Measurements from ENCODE around the gene PHKG1.
"Not testable (repeated sequence)": the region's sequence is repeated elsewhere in the genome, so short reads cannot be mapped to it uniquely, and the experiment has no call there.

Gene PHKG1

DNA sequence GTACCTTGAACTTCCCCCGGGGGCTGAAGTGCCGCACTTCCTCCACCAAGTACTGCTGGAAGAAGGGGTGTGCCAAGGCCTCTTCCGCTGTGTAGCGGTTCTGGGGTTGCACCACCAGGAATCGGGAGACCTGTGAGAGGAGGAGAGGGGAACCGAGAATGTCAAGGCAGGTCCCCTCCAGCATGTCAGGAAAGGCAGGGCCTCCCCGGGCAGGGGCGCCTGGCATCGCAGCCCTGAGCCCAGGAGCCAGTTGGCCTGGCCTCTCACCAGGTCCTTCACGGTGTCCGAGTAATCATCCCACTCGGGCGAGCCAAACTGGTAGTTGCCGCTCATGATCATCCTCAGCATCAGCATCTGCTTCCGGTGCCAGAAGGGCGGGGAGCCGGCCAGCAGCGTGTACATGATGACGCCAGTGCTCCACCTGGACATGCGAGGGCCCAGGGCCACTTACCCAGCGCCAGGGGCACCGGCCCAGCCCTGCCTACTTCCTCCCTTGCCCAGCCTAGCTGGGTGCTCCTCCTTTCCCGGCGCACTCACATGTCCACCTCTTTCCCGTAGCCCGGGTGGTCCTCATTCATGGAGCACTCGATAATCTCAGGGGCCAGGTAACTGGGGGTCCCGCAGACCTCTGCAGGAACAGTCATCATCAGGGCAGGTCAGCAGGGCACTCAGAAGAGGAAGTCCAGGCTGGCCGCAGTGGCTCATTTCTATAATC lies 11.0 kb downstream of the PHKG1 start:
- DNase-seq = no peak

DNA sequence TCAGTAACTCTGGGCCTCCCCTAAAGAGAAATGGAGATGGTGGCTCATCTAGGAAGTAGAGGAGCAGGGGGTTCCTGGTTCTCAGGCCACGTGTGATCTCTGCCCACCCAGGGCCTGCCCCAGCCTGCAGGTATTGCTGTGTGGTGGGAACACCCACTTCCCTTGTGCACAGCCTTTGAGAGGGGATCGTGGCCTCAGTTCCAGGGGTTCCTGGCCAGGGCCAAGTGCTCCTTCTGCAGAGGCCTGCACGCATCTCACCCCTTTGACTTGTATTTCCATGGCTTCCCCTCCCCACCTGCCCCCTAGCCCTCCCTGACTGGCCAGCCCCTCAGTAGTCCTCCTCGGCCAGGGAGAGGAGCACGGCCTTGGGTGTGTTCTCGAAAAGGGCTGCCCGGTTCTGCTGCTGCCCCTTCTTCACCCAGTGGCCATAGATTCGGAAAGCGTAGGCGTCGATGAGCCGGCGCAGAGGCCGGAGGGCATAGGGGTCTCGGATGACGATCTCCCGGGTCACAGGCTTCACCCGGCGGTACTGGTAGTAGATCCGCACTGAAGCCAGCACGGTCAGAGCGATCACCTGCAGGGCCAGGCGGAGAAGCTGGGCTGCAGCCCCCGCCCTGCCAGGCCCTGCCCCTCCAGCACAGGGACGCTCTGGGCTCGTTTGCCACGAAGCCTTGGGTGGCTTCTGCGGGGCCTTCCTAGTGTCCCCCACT lies 11.9 kb downstream of the PHKG1 start:
- DNase-seq = not testable (repeated sequence)

DNA sequence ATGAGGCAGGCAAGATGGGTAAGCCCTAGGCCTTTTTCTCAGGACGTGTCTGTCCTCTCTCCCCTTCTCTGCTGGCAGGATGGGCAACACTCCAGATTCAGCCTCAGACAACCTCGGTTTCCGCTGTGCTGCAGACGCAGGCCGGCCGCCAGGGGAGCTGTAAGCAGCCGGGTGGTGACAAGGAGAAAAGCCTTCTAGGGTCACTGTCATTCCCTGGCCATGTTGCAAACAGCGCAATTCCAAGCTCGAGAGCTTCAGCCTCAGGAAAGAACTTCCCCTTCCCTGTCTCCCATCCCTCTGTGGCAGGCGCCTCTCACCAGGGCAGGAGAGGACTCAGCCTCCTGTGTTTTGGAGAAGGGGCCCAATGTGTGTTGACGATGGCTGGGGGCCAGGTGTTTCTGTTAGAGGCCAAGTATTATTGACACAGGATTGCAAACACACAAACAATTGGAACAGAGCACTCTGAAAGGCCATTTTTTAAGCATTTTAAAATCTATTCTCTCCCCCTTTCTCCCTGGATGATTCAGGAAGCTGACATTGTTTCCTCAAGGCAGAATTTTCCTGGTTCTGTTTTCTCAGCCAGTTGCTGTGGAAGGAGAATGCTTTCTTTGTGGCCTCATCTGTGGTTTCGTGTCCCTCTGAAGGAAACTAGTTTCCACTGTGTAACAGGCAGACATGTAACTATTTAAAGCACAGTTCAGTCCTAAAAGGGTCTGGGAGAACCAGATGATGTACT lies 13.1 kb downstream of the PHKG1 start:
- no peak for DNase-seq

DNA sequence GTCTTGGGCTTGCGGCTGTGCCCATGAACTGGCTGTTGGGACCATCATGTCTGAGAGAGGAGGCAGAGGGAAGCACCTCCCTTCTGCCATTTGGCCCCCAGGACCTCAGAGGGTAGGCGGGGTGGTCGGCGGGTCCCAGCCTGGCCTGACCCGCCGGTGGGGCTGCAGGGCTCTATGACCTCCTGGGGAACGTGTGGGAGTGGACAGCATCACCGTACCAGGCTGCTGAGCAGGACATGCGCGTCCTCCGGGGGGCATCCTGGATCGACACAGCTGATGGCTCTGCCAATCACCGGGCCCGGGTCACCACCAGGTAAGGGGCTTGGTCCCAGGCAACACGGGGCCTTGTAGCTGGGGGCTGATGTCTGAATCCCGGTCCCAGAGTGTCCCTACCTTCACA lies 14.6 kb downstream of the PHKG1 start:
- no peak for DNase-seq

DNA sequence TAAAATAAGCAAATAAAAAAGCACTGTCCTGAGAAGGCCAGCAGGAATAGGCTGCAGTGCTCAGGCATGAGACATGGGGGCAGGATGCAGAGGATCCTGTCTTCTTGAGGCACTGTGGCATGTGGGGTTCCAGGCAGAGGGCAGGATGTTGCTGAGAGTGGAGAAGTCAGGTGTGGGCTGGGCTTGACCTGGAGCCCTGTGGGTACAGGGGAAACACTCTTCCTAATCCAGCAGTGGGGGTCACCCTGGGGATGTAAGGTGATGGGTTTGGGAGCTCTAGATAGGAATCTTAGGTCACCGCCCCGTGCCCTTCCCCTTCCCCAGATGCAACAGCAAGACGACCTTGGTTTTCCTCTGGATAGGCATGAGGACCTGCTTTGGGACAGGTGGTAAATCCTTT lies 15.1 kb downstream of the PHKG1 start:
- no peak for DNase-seq

DNA sequence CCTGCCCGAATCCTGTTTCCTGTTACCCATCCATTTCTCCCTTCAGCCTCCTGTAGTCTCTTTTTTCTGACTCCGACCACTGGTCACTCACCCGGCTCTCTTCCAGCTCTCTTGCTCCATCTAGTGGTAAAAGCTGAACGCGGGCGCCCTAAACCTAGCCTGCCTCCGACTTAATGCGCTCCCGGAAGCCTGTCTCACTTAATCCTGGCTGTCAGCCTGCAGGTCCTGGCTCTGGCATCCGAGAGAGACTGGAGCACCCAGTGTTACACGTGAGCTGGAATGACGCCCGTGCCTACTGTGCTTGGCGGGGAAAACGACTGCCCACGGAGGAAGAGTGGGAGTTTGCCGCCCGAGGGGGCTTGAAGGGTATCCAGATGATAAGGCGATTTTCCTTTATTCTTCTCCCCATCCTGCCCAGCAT lies 18.4 kb downstream of the PHKG1 start:
- DNase-seq = peak; percentile 63

DNA sequence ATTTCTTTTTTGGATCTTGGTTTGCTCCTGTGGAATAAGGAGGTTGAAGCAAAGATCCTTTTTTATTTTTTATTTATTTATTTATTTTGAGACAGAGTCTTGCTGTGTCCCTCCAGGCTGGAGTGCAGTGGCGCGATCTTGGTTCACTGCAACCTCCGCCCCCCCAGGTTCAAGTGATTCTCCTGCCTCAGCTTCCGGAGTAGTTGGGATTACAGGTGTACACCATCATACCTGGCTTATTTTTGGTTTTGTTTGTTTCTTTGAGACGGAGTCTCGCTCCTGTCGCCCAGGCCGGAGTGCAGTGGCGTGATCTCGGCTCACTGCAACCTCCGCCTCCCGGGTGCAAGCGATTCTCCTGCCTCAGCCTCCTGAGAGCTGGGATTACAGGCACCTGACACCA lies 26.4 kb downstream of the PHKG1 start:
- DNase-seq = not testable (repeated sequence)

DNA sequence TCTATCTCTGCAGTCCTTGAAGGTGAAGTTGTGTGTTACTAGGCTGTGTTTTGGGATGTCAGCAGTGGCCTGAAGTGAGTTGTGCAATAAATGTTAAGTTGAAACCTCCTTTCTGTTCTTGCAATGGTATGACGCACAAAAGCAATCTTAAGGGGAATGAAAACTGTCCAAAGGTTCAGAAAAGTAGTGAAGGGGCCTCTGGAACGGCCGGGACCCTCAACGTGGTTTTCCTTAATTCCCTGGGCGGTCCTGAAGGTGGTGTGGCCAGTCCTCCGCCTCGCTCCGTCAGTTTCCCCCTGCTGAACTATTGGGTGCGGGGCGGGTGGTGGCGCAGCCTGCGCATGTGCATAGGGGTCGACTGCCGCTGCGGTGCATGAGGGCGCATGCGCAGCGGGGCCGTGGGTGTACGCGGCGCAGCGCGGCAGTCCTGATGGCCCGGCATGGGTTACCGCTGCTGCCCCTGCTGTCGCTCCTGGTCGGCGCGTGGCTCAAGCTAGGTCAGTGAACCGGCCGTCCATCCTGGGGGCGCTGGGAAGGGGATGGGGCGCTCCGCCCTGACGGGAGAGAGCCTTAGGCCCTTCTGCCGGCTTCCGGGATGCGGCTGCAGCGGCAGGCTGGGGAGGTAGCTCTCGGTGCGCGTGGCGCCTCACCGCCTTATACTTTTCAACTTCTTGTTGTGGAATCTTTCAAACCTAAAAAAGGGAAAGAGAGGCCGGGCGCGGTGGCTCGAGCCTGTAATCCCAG lies 28.7 kb downstream of the PHKG1 start, which contains the start of gene SUMF2:
Gene SUMF2, plus strand, starts transcription at position 405 of the 744 bp plus-strand sequence. Its CDS starts 26 bp downstream, at position 431.
- DNase-seq = peak; percentile 88

DNA sequence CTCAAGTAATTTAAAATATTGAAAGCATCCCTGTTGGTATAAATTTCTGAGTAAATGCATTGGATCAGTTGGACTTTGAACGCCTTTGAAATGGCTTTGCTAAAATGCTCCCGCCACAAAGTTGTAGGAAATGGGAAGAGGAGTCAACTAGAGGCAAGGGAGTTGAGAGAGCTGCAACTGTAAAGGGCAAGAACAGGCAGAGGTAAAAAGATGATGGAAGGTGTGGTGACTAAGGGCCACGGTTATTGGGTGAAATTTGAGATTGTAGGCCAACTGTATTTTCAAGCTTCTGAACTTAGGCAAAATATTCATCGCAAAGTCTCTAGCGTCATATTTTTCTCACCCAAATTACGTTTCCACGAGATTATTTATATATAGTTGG lies 29.3 kb downstream of the PHKG1 start:
- no peak for DNase-seq

DNA sequence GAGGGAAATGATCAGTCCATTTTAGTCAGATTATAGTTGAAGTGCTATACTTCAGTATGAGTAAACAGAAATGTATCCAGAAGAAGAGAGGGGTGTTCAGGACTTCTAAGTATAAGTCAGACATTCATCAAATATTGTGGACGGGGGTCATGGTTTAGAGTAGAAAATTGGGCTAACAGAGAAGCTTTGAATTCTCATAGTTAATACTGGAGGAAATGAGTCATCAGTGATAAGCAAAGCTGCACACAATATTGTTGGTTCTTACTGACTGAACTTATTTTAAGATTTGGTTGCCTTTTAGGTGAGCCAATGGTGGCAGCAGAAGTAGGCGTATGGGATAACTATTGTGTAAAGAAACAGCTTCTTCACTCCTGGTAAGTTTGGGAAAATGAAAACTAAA lies 30.4 kb downstream of the PHKG1 start:
- no peak for DNase-seq

DNA sequence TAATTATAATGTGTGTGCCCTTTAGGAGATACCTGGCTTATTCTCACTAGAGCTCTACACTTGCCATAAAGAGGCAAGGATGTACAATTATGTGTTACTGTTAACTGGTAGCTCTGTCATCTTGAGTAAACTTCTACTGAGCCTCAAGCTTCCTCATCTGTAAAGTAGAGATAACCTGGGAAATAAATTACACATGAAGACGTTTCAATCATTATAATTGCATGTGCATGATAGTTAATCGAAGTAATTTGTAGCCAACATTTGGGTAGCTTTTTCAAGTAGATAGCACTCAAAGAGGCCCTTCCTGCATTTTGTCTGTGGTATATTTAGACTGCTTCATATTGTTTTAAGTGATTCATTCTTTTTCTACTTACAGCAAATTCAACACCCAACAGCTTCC lies 38.8 kb downstream of the PHKG1 start:
- no peak for DNase-seq

DNA sequence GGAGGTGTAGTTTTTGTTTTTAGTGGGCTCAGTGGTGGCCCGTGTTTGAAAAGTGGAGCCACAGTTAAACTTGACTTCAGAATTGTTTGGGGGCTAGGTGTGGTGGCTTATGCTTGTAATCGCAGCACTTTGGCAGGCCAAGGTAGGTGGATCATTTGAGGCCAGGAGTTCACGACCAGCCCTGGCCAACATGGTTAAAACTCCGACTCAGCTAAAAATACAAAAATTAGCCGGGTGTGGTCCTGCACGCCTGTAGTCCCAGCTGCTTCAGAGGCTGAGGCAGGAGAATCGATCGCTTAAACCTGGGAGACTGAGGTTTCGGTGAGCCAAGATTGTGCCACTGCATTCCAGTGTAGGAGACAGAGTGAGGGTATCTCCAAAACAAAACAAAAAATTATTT lies 39.4 kb downstream of the PHKG1 start:
- no peak for DNase-seq

DNA sequence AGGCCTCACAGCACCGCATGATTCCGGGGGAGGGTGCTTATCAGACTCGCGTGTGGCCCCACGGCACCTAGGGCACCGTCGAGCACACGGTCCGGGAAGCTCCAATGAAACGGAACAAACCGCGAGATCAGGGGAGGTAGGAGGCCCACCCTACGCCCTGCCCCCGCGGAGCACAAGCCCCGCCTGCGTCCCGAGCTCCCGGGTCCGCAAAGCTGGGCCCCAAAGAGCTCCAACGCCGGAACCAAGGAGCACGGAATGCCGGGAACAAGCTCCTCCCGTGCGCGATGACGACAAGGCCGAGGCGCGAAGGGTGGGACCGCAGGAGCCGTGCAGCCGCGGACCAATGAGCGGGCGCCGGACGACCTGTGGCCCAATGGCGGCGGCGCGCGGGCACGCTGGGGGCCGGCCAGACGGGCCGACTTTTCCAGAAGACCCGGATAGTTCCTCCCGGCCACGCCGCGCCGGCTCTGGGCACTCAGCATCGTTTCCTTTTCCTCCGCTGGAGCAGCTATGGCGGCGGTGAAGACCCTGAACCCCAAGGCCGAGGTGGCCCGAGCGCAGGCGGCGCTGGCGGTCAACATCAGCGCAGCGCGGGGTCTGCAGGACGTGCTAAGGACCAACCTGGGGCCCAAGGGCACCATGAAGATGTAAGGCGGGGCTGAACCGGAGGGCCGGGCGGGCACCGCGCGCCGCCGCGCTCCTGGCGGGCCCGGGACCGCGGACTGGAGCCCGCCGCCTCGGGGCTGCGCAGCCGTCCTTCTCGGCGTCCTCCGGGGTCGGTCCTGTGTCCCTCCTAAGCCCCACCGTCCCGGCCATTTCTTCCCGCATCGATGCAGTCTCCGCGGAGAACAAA lies 41.2 kb downstream of the PHKG1 start, which contains the start of the genes CCT6A and PSPH:
Gene CCT6A, plus strand, starts transcription at position 427 of the 853 bp plus-strand sequence. Its CDS starts 84 bp downstream, at position 511.
Gene PSPH, minus strand, starts transcription at position 106 of the 853 bp plus-strand sequence. CDS start 30,232 bp downstream, outside the sequence.
- peak; percentile 83 for DNase-seq

DNA sequence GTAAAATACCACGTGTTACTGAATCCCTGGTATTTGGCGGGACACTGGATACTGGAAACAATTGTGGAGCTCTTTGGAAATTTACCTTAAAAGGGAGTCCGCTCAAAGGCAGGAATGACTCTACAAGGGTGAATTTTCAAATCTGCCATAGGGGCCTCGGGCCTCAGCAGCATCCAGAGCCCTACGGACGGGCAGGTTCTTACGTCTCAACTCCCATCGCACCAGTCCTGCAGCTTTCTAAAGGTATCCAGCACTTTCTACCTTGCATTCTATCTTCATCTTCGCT lies 41.8 kb downstream of the PHKG1 start:
- DNase-seq = no peak

DNA sequence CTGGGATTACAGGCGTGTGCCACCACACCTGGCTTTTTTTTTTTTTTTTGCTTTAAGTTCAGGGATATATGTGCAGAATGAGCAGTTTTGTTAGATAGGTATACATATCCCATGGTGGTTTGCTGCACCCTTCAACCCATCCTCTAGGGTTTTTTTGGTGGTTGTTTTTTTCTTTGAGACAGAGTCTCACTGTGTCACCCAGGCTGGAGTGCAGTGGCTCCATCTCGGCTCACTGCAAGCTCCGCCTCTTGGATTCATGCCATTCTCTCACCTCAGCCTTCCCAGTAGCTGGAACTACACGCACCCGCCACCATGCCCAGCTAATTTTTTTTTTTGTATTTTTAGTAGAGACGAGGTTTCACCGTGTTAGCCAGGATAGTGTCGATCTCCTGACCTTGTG lies 44.0 kb downstream of the PHKG1 start:
- not testable (repeated sequence) for DNase-seq

DNA sequence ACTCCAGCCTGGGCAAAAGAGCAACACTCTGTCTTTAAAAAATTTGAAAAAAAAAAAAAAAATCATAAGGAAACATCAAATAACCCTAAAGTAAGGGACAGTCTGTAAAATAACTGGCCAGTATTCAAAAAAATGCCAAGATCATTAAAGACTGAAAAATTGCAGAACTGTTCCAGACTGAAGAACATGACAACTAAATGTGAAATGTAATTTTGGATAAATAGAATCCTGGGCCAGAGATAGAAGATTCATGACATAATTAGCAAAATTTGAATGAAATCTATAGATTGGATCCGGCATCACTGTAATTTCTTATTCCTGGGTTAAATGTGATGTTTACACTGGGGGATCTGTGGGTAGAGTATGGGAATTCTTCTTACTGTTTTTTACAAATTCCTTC lies 44.5 kb downstream of the PHKG1 start:
- no peak for DNase-seq

DNA sequence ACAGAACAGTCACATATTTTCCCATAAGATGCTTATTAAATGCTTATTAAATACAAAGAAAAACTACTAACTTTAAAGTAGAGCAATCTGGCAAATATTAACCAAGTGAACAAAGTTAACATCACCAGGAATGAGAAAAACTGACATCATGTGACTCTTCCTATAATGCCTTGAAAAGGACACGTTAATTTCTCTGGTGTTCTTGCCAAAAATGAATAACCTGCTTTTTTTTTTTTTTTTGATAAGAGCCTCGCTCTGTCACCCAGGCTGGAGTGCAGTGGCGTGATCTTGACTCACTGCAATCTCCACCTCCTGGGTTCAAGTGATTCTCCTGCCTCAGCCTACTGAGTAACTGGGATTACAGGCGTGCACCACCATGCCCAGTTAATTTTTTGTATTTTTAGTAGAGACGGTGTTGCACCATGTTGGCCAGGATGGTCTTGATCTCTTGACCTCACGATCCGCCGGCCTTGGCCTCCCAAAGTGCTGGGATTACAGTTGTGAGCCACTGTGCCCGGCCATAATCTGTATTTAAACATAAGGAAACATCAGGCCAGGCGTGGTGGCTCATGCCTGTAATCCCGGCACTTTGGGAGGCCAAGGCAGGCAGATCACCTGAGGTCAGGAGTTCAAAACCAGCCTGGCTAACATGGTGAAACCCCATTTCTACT lies 45.2 kb downstream of the PHKG1 start:
- DNase-seq = not testable (repeated sequence)

DNA sequence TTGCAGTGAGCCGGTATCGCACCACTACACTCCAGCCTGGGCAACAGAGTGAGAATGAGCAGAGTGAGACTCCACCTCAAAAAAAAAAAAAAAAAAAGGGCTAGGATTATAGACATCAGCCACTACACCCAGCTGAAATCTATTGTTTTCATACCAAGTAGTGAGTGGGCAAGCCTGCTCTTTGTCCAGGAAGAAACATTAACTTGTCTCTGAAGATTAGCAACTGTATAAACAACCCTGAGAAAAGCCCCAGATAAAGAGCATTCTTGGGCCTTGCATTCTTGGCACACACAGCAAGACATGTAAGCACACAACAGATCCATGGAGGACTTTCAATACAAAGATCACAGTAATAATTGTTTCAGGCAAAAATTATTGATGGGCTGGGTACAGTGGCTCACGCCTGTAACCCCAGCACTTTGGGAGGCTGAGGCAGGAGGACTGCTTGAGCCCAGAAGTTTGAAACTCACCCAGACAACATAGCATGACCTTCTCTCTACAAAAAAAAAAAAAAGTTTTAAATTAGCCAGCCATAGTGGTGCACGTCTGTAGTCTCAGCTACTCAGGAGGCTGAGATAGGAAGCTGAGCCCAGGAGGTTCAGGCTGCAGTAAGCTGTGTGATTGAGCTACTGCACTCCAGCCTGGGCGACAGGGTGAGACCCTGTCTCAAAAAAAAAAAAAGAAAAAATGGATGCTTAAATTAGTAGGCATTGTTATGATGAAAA lies 45.9 kb downstream of the PHKG1 start:
- DNase-seq = no peak

DNA sequence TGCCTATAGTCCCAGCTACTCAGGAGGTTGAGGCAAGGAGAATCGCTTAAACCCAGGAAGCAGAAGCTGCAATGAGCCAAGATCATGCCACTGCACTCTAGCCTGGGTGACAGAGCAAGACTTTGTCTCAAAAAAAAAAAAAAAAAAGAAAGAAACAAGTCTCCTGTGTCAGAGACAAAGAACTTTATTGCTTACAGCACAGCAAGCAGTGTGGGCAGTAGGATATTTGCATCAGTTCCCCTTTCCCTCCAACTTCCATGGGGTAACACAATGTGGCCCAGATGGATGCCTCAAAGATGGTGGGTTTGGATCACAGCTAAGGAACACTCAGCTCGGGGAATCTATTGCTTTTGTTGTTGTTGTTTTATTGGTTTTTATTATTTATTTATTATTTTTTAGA lies 47.0 kb downstream of the PHKG1 start:
- DNase-seq = not testable (repeated sequence)

DNA sequence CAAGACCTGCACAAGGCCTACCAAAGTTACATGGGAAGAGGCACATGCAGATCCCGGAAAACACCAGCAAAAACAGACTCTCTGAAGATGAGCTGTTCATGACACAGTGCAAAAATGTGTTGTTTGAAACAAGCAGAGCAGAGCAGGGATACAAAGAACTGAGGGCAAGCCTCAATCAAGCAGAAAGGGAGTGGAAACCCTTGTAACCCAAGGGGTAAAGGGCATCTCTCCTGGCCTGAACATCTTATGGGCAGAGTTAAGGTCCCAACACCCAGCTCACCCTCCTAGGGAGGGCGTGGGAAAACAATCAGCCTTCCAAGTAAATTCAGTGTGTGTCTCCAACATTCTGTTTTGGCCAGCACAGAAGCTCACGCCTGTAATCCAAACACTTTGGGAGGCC lies 52.0 kb downstream of the PHKG1 start:
- no peak for DNase-seq

Data from activated gamma-delta T cell treated with Interleukin-2 at 50 U/mL for 16 hours (primary cell).